Tibial nerve (tissue), 4 donors: ENCODE data around the gene CHRNA7.

Source experiments
- EP300 ChIP-seq, 2 donors: sonication (generic); formaldehyde crosslinking; IDR thresholded peaks; one replicate each; pipeline ENCODE4 v1.6.1; 2017; ENCODE audit warnings: antibody characterized with exemption in 2 of 2, mild to moderate bottlenecking in 1 of 2
- POLR2A ChIP-seq, 2 donors: fragments of 450-650 bp; IDR thresholded peaks; one replicate each; pipeline ENCODE4 v1.6.1; 2017; ENCODE audit warnings: antibody characterized with exemption in 2 of 2, mild to moderate bottlenecking in 2 of 2, moderate library complexity in 2 of 2
- TF ChIP-seq, protein P1 (sequence below), 5 experiments: fragments of 200-600 bp in 3 of 5; fragments of 450-650 bp in 2 of 5; sonication (generic) in 3 of 5; IDR thresholded peaks; one replicate each; pipeline ENCODE4 v1.5.1; 2016 to 2019; ENCODE audit warnings: antibody characterized with exemption in 5 of 5, mild to moderate bottlenecking in 3 of 5, moderate library complexity in 2 of 5

DNA sequence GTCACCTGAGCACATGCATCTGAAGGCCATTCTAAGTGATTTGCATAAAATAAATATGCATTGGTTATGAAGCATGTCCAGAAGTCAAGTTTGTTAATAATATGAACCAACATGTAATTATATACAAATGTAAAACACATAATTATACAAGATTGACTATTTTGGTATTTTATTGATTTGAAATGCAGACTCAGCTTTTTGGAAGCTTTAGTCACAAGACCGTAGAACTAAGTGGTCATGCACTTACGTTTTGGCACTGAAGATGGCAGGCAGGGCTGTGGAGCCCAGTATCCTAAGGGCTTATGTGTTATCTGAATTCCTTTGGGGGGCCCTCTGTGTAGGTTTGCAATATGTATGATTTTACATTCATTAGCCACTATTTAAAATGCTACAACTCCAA lies 5.0 kb downstream of the CHRNA7 start:
- TF ChIP-seq, protein P1, sequence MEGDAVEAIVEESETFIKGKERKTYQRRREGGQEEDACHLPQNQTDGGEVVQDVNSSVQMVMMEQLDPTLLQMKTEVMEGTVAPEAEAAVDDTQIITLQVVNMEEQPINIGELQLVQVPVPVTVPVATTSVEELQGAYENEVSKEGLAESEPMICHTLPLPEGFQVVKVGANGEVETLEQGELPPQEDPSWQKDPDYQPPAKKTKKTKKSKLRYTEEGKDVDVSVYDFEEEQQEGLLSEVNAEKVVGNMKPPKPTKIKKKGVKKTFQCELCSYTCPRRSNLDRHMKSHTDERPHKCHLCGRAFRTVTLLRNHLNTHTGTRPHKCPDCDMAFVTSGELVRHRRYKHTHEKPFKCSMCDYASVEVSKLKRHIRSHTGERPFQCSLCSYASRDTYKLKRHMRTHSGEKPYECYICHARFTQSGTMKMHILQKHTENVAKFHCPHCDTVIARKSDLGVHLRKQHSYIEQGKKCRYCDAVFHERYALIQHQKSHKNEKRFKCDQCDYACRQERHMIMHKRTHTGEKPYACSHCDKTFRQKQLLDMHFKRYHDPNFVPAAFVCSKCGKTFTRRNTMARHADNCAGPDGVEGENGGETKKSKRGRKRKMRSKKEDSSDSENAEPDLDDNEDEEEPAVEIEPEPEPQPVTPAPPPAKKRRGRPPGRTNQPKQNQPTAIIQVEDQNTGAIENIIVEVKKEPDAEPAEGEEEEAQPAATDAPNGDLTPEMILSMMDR (IDR thresholded peaks at IDR 0.05) = no peak
- TF ChIP-seq EP300 (IDR thresholded peaks at IDR 0.05) = no peak
- TF ChIP-seq POLR2A (IDR thresholded peaks at IDR 0.05) = no peak
